Endothelial cell of umbilical vein (primary cell): ENCODE measurements around the gene TTF2. TPM values are rescaled to one million over a fixed set of nuclear protein-coding genes. Genes with fewer than 3 reads are reported as not detected.

Experiments
- BruUV-seq: library from RNA; stranded (reverse); fragments of 400-500 nt; replicated peaks from 2 replicates; lab custom pipeline; 2021; lab: Mats Ljungman, UMichigan
- CTCF ChIA-PET: fragments of 300-600, 350-600 bp; sonication (Branson Sonifier 250); formaldehyde crosslinking; loops from one replicate; lab custom pipeline; 2021; ENCODE audit warnings: antibody characterized with exemption, inconsistent platforms; lab: Charles Lee
- POLR2A ChIA-PET: fragments of 300-600, 350-600 bp; sonication (Branson Sonifier 250); formaldehyde crosslinking; loops from one replicate; lab custom pipeline; 2021; ENCODE audit warnings: antibody characterized with exemption, inconsistent platforms; lab: Charles Lee
- DNase-seq: peaks from one replicate; pipeline ENCODE4 v3.0.0-alpha.2; 2011; ENCODE audit warnings: low read depth, low spot score
- FAIRE-seq: peaks from 2 replicates; lab custom pipeline; 2011; peaks lifted over from hg19 to GRCh38; lab: Jason Lieb, UNC
- H2AFZ ChIP-seq: 2 replicates; pipeline ENCODE4 v1.6.0; 2012; ENCODE audit warnings: low read depth, low read length, control low read depth, inconsistent platforms
- H3K27ac ChIP-seq: 2 replicates; pipeline ENCODE4 v1.5.1; 2011; ENCODE audit warnings: low read depth, mild to moderate bottlenecking, control low read depth, low read length, moderate library complexity; ENCODE audit not compliant: insufficient read depth
- H3K27me3 ChIP-seq, 2 experiments: 2 replicates each; pipeline versions ENCODE4 v1.6.0 to v1.6.1; 2011; ENCODE audit warnings: low read length in 2 of 2, mixed read lengths in 1 of 2; ENCODE audit not compliant: control insufficient read depth in 2 of 2, insufficient read depth in 2 of 2
- H3K36me3 ChIP-seq, 2 experiments: 2 replicates in 1 of 2; 3 replicates in 1 of 2; pipeline ENCODE4 v1.5.1; 2011; ENCODE audit warnings: low read length in 2 of 2, mild to moderate bottlenecking in 1 of 2, moderate library complexity in 1 of 2; ENCODE audit not compliant: control insufficient read depth in 2 of 2, insufficient read depth in 2 of 2; ENCODE audit errors: extremely low read depth in 1 of 2
- H3K4me1 ChIP-seq: 3 replicates; pipeline ENCODE4 v1.5.1; 2011; ENCODE audit warnings: mild to moderate bottlenecking, low read length; ENCODE audit not compliant: control insufficient read depth, insufficient read depth; ENCODE audit errors: extremely low read depth
- H3K4me2 ChIP-seq: 2 replicates; pipeline ENCODE4 v1.6.1; 2011; ENCODE audit warnings: low read length, control low read depth, mixed read lengths; ENCODE audit not compliant: insufficient read depth
- H3K4me3 ChIP-seq, 3 experiments: fragments of 200-600 bp in 1 of 3; sonication (generic), shearing (Covaris generic) in 1 of 3; replicated peaks in 1 of 3; 2 replicates each; pipeline ENCODE4 v1.5.1; 2011 to 2016; ENCODE audit warnings: control low read depth in 3 of 3, low read length in 3 of 3, mild to moderate bottlenecking in 2 of 3, inconsistent platforms in 1 of 3, low read depth in 1 of 3, moderate library complexity in 1 of 3; ENCODE audit not compliant: insufficient read depth in 1 of 3
- H3K79me2 ChIP-seq: 2 replicates; pipeline ENCODE4 v1.6.0; 2012; ENCODE audit warnings: low read length, inconsistent platforms; ENCODE audit not compliant: control insufficient read depth, insufficient read depth
- H3K9ac ChIP-seq: replicated peaks from 2 replicates; pipeline ENCODE3; 2011; ENCODE audit warnings: low read length, control low read depth; ENCODE audit not compliant: insufficient read depth; ENCODE audit errors: extremely low read depth
- H3K9me1 ChIP-seq: replicated peaks from 3 replicates; pipeline ENCODE4 v1.6.0; 2011; ENCODE audit warnings: mild to moderate bottlenecking, low read length; ENCODE audit not compliant: control insufficient read depth, insufficient read depth; ENCODE audit errors: extremely low read depth
- H3K9me3 ChIP-seq: replicated peaks from 2 replicates; pipeline ENCODE4 v1.5.1; 2012; ENCODE audit warnings: low read length, inconsistent platforms; ENCODE audit not compliant: control insufficient read depth, insufficient read depth
- H4K20me1 ChIP-seq: replicated peaks from 2 replicates; pipeline ENCODE3; 2011; ENCODE audit warnings: mild to moderate bottlenecking, low read length; ENCODE audit not compliant: control insufficient read depth, insufficient read depth; ENCODE audit errors: extremely low read depth
- CTCF ChIP-seq, 2 donors: IDR thresholded peaks; 1 replicate in 1 of 2; 2 replicates in 1 of 2; pipeline ENCODE4 v1.5.1; 2011; ENCODE audit warnings: low read length in 2 of 2, mild to moderate bottlenecking in 2 of 2, moderate library complexity in 2 of 2, control low read depth in 1 of 2, inconsistent platforms in 1 of 2, low read depth in 1 of 2; ENCODE audit not compliant: insufficient read depth in 1 of 2; ENCODE audit errors: extremely low read depth in 1 of 2
- FOS ChIP-seq: IDR thresholded peaks from 2 replicates; pipeline ENCODE4 v1.6.1; 2011; ENCODE audit warnings: mild to moderate bottlenecking, low read length, moderate library complexity, borderline replicate concordance; ENCODE audit not compliant: insufficient read depth
- GATA2 ChIP-seq: IDR thresholded peaks from 2 replicates; pipeline ENCODE4 v1.7.0; 2011; ENCODE audit warnings: low read depth, mild to moderate bottlenecking, moderate library complexity, mixed read lengths, low read length; ENCODE audit not compliant: insufficient read length, insufficient read depth
- MAX ChIP-seq: IDR thresholded peaks from 2 replicates; pipeline ENCODE4 v1.6.1; 2011; ENCODE audit not compliant: insufficient read depth, insufficient read length
- MYC ChIP-seq: IDR thresholded peaks from one replicate; pipeline ENCODE4 v1.6.1; 2011; ENCODE audit warnings: mild to moderate bottlenecking, low read depth, low read length
- POLR2A ChIP-seq: IDR thresholded peaks from 2 replicates; pipeline ENCODE4 v1.6.1; 2012; ENCODE audit warnings: low read depth, mild to moderate bottlenecking, control low read depth, low read length
- dilution Hi-C: fragments of 300-500 bp; cut with MboI; formaldehyde crosslinking; loops from one replicate; pipeline ENCODE4 v1.15.0; 2019; ENCODE audit warnings: low sequenced_read_pairs; ENCODE audit not compliant: extremely low pct_ligation_motif_present
- intact Hi-C: fragments of 100-400 bp; cut with micrococcal nuclease; formaldehyde crosslinking; loops from one replicate; pipeline ENCODE4 v1.10.0; 2022
- polyA plus RNA-seq, 4 experiments: library from polyadenylated mRNA; depleted of rRNA in 3 of 4; stranded (reverse) in 3 of 4; unstranded in 1 of 4; fragments of >200 nt; gene quantifications; 2 replicates each; pipeline versions ENCODE4 v1.2.1 to v1.2.3, GENCODE V29; 2011 to 2012; ENCODE audit warnings: missing spikeins in 1 of 4
- total RNA-seq: library from RNA; stranded (reverse); gene quantifications from 2 replicates; pipeline ENCODE4 v1.2.3, GENCODE V29; 2021

Gene TTF2
- total and polyA plus RNA-seq, 2 donors (not counting 3 experiments of a cell fraction or from before 2014, with no cell fraction given): 8.8 to 44.4 TPM

GRCh38 chr1:117112047-117112717 is 52.1 kb downstream of the TTF2 start:
- Histone ChIP-seq H3K9ac (no peak overlapping the region), H3K9me1 (no peaks in the 10 kb centered on the region), H2AFZ (no peak overlapping the region), H3K27ac (no peak overlapping the region), H4K20me1 (no peaks in the 10 kb centered on the region), H3K4me3 (no peak overlapping the region), H3K36me3 (no peaks in the 10 kb centered on the region), H3K79me2 (no peaks in the 10 kb centered on the region), H3K27me3 (no peaks in the 10 kb centered on the region), H3K4me1 (peaks cover 10% of the 10 kb centered on the region), H3K9me3 (no peaks in the 10 kb centered on the region), H3K4me2 (no peak overlapping the region)
- DNase-seq (no peak), FAIRE-seq (no peak)
- no TSS peak for BruUV-seq
- TF ChIP-seq CTCF (IDR thresholded peaks at IDR 0.05; ENCODE audit: extremely low read depth in 1 of 2, insufficient read depth in 1 of 2, low read depth in 1 of 2, low read length in 2 of 2) (no peak), MAX (no peak), MYC (no peak), FOS (no peak), GATA2 (no peak), POLR2A (no peak)
- dilution Hi-C loops: no loop called here
- intact Hi-C loops: no loop called here
- ChIA-PET CTCF (interaction anchor here (1.2 to 2.5 kb wide), 3 partner anchors 17 to 44 kb away, joined by 3 to 11 read pairs (median 9); no protein-coding TSS in a partner anchor), POLR2A (no interaction called here)
